Heart left ventricle (tissue), 13 donors: ENCODE measurements around the gene CPT1A.

ENCODE experiments used
- CTCF ChIP-seq, 12 donors: fragments of 200-600 bp; sonication (generic) in 4 of 12; IDR thresholded peaks; one replicate each; pipeline versions ENCODE4 v1.5.0 to v1.8.0; 2018 to 2022; ENCODE audit warnings: antibody characterized with exemption in 12 of 12, mild to moderate bottlenecking in 5 of 12
- POLR2A ChIP-seq, 2 donors: fragments of 450-650 bp; IDR thresholded peaks; one replicate each; pipeline ENCODE4 v1.6.1; 2017; ENCODE audit warnings: antibody characterized with exemption in 2 of 2, mild to moderate bottlenecking in 2 of 2, moderate library complexity in 2 of 2
- donor health status: ischemic (EF 13 %, LVEDD 7.1; RV severe dilation, severe dysfunction).
- donor health status: DM: no; HTN: yes; CAD: no.
- donor health status: DM: no; HTN: no; CAD: no.
- donor health status: ischemic (EF 25% LVEDD 6.9; RV normal size, moderate dysfunction).
- donor health status: ischemic (EF 25% LVEDD 5.7; RV mildly dilated, moderate dysfunction).
- donor health status: ischemic (EF 35%, LVEDD 5.7; RV mildly dilated, moderate dysfunction).
- donor health status: nonischemic (EF 11% LVEDD 7.7; RV severe dilation, severe dysfunction).
- donor health status: DM: yes; HTN: yes; CAD: no.
- donor health status: PGD.
- donor health status: ischemic (EF 29% LVEDD 5.4; RV normal size, mild dysfunction).
- donor health status: nonischemic (EF 23%, LVEDD 6.1; RV moderate dilation, normal function).

GRCh38 chr11:68868221-68868835 lies 26.6 kb upstream of the CPT1A start:
- TF ChIP-seq POLR2A (IDR thresholded peaks at IDR 0.05) (no peak), CTCF (IDR thresholded peaks at IDR 0.05) (no peak)
